Mucosa of gallbladder (tissue), 1 donor: ENCODE results near the gene UFC1. TPM values are rescaled to one million over a fixed set of nuclear protein-coding genes. Genes with fewer than 3 reads are reported as not detected.

Source experiments
- DNase-seq: peaks from one replicate; pipeline ENCODE4 v3.0.0-alpha.2; 2020; ENCODE audit warnings: low spot score
- total RNA-seq: library from RNA; stranded (reverse); gene quantifications from one replicate; pipeline ENCODE4 v1.2.1, GENCODE V29; 2021
- donor health status: DM: no; HTN: no; CAD: no.

Gene UFC1
- total RNA-seq, 1 donor from 2014 or later = 114 TPM

DNA sequence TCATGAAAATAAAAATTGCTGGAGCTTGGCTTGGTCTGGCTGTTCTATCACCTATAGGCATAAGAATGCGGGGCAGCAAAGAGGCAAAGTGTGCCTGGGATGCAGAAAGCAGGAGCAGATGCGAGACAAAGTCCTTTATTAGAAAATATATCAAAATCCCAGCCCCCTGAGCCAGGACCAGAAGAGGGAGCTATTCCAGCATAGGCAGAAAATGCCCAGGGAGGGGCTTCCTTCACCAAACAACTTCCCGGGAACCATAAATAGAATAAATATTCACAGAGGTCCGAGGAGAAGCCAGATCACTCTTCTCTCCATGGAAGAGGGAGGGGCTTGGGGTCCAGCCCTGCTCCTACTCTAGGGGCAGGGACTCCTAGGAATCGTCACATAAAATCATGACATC is 17.4 kb downstream of the UFC1 start:
- DNase-seq = no peak

- DNase-seq = no peak
Observed at GRCh38 chr1:161171696-161172095, 17.9 kb downstream of the UFC1 start.

DNA sequence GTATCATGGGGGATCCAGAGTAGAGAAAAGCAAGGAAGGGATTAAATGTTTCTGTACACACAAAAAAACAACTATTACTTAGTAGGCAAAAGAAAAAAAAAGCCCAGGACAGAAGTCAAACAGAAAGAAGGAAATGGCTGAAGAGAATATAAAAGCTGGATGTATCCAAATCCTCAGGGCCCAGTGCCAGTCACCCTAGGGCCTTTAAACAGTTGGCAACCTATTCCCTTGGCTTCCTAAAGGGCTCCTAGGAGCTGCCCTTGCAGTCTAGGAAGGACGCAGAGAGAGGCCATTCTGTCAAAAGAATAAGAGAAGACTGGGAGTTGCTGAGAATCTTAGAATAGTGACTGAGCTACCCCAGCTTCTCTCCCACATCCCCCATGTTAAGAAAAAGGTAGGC is 18.6 kb downstream of the UFC1 start:
- DNase-seq = no peak

GRCh38 chr1:161172776-161173376 is 19.1 kb downstream of the UFC1 start:
- DNase-seq = peak; percentile 27

DNA sequence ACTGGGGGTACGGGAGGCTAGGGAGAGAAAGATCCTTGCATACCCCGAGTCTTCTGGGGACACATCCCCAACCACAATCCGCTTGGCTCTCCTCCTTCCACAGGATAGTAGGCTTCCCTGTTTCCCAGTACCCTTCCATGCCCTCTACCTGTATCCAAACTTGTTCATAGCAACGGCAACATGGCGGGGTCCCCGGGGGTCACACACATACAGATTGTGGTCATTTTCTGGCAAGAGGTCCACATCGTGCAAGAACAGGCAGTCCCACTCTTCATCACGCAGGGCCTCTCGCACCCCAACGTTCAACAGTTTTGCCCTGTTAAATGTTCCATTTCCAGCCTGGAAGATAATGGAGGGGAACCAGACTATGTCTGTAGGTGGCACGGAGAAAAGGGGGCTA is 19.9 kb downstream of the UFC1 start:
- no peak for DNase-seq

DNA sequence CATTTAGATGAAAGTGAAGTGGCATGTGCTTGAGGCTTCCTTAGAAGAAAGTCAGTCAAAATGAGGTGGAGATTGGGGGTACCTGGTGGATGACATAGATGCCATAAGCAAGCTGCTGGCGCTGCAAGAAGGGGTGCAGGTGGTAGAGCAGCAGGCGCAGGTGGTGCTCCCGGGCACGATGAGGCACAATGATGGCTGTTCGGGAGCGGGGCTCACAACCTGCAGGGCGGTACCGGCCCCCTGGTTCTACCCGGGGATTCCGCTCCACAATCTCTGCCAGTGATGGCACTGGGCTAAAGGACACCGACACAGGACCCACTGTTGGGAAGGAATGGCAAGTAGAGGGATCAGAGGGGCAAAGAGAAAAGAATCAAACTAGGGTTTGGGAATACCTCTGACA is 21.1 kb downstream of the UFC1 start:
- no peak for DNase-seq

GRCh38 chr1:161175771-161176453 is 22.1 kb downstream of the UFC1 start:
- DNase-seq = no peak

DNA sequence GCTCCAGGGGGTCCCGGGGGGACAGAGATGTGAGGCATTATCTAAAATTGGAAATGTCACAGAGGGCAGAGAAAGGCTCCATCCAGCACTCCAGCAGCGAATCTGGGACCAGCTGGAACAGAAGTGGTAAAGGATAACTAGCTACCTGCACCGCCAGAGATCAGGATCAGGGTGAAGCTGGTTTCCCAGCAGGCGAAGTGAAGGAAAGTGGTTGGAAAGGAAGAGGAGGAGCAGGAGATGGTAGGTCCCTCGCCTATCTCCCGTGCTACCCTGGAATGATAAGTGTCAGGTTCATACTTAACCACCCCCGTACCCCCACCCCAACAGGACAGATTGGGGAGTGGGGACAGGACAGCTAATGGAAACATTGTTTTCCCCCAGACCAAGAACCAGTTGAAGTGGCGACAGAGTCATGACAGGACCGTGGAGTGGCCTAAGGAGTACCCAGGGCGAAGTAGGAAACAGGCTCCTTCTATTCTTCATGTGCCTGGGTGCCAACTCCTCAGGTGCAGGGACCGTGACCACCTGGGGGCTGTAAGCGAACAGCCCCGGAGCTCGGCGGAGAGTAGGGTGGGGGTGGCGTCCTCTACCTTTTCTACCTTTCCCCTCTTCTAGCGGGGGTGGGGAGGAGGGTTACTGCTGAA is 22.8 kb downstream of the UFC1 start:
- no peak for DNase-seq

GRCh38 chr1:161177112-161177935 is 23.5 kb downstream of the UFC1 start, which contains the start of gene B4GALT3:
Gene B4GALT3, minus strand, starts transcription at chr1:161177507. Its CDS starts 1,447 bp downstream, at chr1:161176060.
- peak; percentile 89 for DNase-seq

DNA sequence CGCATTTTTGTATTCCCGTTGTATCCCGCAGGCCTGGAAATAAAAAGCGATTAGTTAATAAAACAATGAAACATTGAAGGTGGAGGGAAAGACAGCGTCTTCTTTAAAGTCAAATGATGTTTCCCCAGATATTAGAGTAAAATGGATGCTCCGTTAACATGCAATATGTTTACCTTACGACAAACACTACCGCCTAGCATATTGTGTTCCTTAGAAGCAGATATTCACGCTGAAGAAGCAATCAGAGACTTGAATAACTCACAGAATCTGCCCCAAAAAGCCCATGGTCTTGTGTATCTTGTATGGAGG is 24.1 kb downstream of the UFC1 start:
- DNase-seq = no peak

DNA sequence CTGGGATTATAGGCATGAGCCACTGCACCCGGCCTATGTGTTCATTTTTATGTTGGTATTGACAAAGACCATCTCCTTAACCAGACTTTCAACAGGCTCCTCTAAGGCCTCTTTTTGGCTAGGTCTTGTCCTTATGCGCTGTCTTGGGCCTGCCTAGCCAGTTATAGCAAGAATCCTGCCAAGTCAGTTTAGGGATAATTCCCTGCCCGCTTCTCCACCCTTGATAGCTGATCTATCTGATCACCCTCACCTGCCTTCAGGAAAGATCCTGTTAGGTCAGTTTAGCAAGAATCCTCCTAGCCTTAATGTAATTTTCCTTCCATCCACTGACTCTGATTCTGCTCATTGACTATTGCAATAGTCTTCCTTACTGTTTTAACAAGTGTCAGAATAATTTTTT is 25.9 kb downstream of the UFC1 start:
- no peak for DNase-seq

DNA sequence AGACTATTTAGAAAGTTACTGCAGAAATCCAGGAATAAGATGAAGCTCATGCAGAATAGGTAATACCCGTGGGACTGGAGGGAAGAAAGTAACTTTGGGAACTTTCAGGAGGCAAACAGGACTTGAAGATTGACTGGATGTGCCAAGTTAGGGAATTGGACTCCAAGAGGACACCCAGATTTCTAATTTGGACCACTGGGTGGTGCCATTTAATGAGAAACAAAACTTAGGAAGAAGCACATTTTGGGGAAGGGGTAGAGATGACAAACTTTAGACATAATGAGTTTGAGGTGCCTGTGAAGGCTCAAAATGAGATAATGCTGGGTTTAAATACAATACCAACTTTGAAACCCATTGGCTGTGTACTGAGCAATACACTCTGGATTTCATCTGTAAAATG is 26.9 kb downstream of the UFC1 start:
- no peak for DNase-seq

DNA sequence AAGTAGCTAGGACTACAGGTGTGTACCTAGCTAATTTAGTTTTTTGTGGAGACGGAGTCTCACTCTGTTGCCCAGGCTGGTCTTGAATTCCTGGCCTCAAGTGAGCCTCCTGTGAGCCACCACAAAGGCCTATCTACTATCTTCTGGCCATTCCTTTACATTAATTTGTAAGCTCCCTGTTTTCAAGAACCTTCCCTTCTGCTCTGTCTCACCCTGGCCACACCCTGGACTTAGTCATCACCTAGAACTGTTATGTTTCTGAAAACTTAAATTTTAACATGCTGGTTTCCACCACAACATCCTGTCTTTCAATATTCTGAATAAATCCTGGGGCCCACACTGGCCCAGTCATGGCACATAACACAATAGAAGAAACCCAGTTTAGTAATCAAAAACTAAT is 28.4 kb downstream of the UFC1 start:
- DNase-seq = no peak

GRCh38 chr1:161185282-161185682 is 31.5 kb downstream of the UFC1 start:
- peak; percentile 78 for DNase-seq

DNA sequence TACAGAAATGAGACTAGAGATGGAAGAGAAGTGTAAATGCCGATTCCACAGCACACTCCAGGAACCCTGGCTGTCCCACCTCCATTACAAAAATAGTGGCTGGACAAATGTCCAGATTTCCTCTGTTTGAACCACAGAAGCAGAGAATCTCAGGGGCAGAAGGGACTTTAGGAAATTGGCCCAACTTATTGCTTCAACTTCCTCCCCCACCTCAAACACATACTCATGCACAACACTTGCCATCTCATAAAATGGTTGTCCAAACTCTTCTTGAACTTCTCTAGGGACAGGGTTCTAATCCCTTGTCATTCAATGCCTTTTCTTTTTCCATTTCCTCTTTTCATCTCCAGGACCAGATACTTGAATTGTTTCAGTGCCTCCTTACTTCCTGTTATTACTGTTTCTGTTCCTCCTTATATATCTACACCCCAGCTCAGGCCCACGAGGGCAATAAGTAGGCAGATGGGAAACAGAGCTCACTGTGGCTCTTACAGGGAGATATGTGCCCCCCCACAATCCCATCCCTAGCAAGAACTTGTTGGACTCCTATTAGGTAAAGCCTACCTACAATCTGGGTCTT is 32.0 kb downstream of the UFC1 start:
- DNase-seq = no peak

GRCh38 chr1:161187311-161187710 is 33.5 kb downstream of the UFC1 start:
- DNase-seq = no peak

- DNase-seq = no peak
Observed at GRCh38 chr1:161188381-161188780, 34.6 kb downstream of the UFC1 start.

DNA sequence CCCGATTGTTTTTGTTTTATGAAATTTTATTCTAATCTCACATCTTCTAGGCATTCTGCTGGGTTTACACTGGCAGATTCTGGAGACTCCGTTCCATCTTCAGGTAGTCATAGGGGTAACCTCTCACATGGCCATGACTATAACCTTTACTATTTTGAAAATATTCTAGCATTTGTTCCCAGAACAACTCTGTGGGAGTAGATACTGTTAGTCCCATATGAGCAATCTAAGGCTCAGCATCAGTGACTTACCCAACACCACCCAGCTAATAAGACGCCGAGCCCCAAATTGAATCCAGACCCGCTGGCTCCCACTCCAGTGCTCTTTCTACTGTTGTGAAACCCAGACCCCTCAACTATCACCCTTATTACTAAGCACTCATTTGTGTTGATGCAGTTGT is 35.3 kb downstream of the UFC1 start:
- no peak for DNase-seq

DNA sequence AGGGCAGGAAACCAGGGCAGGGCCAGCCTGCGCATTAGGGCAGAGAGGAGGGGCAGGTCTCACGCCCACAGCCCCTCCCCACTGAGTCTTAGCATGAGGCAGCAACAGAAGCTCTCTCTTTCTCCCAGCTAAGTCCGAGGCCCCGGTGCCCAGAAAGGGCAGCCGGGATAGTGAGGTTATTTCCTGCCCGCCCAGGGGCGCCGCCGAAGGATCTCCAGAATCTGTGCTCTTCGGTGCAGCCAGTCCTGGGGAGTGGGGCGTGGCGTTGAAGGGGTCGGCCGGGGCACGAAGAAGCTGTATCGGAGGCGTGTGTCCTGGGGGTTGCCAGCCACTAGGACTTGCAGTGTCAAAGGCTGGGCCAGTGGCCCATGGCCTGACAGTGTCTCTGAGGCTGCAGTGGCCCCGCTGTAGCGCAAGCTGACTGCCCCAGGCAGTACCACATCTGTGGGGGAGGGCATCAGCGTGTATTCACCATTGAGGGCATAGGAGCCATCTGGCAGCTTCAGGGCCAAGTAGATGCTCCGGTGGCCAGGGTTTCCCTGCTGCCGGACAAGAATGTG is 37.3 kb downstream of the UFC1 start:
- DNase-seq = no peak

DNA sequence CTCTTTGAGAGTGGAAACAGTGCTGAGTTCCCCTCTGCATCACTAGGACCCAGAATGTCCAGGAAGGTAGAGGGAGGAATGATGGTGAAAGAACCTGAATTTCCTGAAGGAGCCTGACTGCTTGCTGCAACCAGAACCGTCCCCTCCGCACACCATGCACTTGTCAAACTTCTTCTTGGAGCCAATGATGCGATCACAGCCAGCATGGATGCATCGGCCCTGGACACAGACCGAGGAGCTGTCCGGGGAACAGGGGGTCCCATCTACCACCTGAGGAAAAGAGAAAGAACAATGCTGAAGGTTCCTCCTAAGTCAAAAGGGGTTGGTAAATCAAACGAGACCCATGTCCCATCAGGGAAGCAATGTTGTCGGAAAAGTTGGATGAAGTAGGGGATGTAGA is 38.2 kb downstream of the UFC1 start:
- DNase-seq = no peak

DNA sequence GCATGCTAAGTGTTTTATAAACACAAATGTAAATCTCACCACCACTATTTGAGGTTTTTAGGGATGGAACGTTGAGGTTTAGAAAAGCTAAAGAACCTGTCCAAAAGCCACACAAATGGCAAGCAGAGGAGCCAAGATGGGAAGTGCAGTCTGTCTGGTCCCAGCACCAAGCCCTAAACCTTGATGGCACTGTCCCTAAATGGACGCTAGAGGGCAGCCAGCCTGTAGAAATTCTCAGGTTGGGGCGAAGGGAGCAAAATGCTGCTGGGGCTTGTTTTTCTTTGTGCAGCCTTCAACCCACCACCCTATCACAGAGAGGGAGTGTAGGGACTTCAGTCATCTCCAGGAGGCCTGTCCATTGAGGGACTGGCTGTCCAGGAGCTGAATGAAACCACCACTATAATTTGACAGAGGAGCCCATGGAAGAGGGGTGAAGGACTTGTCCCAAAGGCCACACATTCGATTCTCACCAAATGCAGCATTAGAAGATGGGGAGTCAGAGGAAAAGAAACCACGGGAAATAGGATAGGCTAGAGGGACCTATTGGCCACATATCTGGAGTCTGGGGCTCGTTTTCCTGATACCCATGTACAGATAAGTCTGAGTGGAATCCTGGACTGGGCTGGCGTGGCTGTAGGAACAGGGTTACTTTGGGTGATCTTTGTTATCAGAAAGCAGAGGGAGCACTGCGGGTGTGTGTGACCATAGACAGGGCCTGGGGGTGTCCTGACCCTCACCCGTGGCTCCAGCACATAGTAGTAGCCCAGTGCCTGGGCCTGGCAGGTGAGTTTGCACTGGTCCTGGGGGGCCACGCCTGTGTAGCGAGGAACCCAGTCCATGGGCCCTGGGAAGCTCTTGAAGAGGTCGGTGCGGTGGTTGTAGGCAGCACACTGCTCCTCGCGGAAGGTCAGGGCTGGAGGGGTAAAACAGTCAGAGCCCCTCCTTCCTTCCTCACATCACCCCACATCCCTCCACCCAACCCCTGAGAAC is 39.0 kb downstream of the UFC1 start:
- DNase-seq = peak; percentile 69
